Skin of body (tissue), 2 donors: ENCODE results near the gene HNMT. TPM values are rescaled to one million over a fixed set of nuclear protein-coding genes. Genes with fewer than 3 reads are reported as not detected.
"Not testable (repeated sequence)": the region's sequence is repeated elsewhere in the genome, so short reads cannot be mapped to it uniquely, and the experiment has no call there.

Source experiments
- DNase-seq: peaks from one replicate; lab custom pipeline; 2025; lab: John Stamatoyannopoulos, UW
- total RNA-seq: library from RNA; depleted of rRNA; stranded (reverse); fragments of >200 nt; gene quantifications from one replicate; pipeline ENCODE4 v1.2.3, GENCODE V29; 2014

Gene HNMT
- 73.7 TPM for total RNA-seq

- DNase-seq = peak; percentile 65
Observed at GRCh38 chr2:137964066-137964858, at the start of gene HNMT. Gene HNMT, plus strand, starts transcription at chr2:137964473. Its CDS starts 19 bp downstream, at chr2:137964492.

- DNase-seq = no peak
Observed at GRCh38 chr2:137921105-137921880, 43.0 kb upstream of the HNMT start.

- DNase-seq = not testable (repeated sequence)
Observed at GRCh38 chr2:137922171-137922570, 42.1 kb upstream of the HNMT start.

- DNase-seq = no peak
Observed at GRCh38 chr2:137924019-137924418, 40.3 kb upstream of the HNMT start.

- no peak for DNase-seq
Observed at GRCh38 chr2:137925599-137925998, 38.7 kb upstream of the HNMT start.

GRCh38 chr2:137927846-137928245 lies 36.4 kb upstream of the HNMT start:
- no peak for DNase-seq

GRCh38 chr2:137928547-137929518 lies 35.4 kb upstream of the HNMT start:
- DNase-seq = no peak

GRCh38 chr2:137929519-137929916 lies 34.8 kb upstream of the HNMT start:
- no peak for DNase-seq

GRCh38 chr2:137930146-137930545 lies 34.1 kb upstream of the HNMT start:
- no peak for DNase-seq

- no peak for DNase-seq
Observed at GRCh38 chr2:137935591-137935990, 28.7 kb upstream of the HNMT start.

GRCh38 chr2:137937246-137937645 lies 27.0 kb upstream of the HNMT start:
- no peak for DNase-seq

GRCh38 chr2:137937778-137938177 lies 26.5 kb upstream of the HNMT start:
- no peak for DNase-seq

GRCh38 chr2:137938204-137938603 lies 26.1 kb upstream of the HNMT start:
- no peak for DNase-seq

- no peak for DNase-seq
Observed at GRCh38 chr2:137939026-137939425, 25.2 kb upstream of the HNMT start.

GRCh38 chr2:137940154-137940553 lies 24.1 kb upstream of the HNMT start:
- DNase-seq = no peak

- no peak for DNase-seq
Observed at GRCh38 chr2:137942037-137942832, 22.0 kb upstream of the HNMT start.

GRCh38 chr2:137942833-137943677 lies 21.2 kb upstream of the HNMT start:
- DNase-seq = no peak

GRCh38 chr2:137943678-137944347 lies 20.5 kb upstream of the HNMT start:
- DNase-seq = no peak

- DNase-seq = no peak
Observed at GRCh38 chr2:137944714-137945113, 19.6 kb upstream of the HNMT start.
